ENCODE data around the gene PMFBP1. TPM values are rescaled to one million over a fixed set of nuclear protein-coding genes. Genes with fewer than 3 reads are reported as not detected.

The PMFBP1 gene
- total RNA-seq, 2 experiments from 2014 or later = 1.4 to 1.6 TPM

DNA sequence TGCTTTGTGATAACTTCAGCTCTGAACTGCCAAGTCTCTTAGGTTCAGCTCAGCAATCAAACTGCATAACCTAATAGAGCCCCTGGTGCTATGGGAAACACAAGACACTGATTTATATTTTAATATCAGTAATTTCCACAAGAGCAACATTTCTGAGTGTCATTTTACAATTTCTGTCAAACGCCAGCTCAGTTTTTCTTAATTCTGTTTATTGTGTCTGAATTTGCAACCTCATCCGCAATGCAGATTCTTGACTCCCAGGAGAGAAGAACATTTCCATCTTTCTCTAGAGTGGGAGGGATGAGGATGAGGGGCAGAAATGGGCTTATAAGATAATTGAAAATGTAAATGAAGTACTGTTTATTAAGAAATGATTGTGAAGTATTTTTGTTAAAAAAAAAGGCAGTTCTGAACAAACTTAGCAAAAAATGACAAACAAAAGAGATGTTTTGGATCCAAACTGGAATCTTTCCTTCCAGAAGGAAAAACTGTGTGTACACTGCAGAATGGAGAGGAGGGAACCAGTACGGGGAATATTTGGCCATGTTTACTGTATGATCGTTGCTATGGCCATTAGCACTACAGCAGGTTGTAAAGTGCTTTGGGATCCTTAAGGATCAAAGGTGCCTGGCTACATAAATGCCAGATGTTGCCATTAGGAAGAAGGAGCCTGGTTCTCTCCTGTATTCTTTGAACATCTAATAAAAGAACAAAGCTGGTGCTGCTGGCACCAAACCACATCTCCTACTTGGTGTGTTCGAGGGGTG, 7.4 kb upstream of the PMFBP1 start:
- Mint-ChIP-seq H3K4me1 (ENCODE audit: low read depth) (no peaks in the 10 kb centered on the region), H3K4me3 (no peak overlapping the region), H3K36me3 (ENCODE audit: low read depth) (no peaks in the 10 kb centered on the region), H3K9me3 (no peaks in the 10 kb centered on the region), H3K27me3 (no peaks in the 10 kb centered on the region), H3K27ac (no peak overlapping the region)
- no peaks in the 10 kb centered on the region for H3K9me3 ChIP-seq (ENCODE audit: control insufficient read depth in 1 of 2, insufficient read depth in 1 of 2, low read length in 2 of 2)
- ChIA-PET CTCF (no interaction called here), POLR2A (no interaction called here)
- ATAC-seq (ENCODE audit: poor library complexity) (no peak), DNase-seq (no peak)
- TF ChIP-seq, protein P1, sequence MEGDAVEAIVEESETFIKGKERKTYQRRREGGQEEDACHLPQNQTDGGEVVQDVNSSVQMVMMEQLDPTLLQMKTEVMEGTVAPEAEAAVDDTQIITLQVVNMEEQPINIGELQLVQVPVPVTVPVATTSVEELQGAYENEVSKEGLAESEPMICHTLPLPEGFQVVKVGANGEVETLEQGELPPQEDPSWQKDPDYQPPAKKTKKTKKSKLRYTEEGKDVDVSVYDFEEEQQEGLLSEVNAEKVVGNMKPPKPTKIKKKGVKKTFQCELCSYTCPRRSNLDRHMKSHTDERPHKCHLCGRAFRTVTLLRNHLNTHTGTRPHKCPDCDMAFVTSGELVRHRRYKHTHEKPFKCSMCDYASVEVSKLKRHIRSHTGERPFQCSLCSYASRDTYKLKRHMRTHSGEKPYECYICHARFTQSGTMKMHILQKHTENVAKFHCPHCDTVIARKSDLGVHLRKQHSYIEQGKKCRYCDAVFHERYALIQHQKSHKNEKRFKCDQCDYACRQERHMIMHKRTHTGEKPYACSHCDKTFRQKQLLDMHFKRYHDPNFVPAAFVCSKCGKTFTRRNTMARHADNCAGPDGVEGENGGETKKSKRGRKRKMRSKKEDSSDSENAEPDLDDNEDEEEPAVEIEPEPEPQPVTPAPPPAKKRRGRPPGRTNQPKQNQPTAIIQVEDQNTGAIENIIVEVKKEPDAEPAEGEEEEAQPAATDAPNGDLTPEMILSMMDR (IDR thresholded peaks at IDR 0.05) = no peak
- no peak overlapping the region for H3K4me3 ChIP-seq (ENCODE audit: low read length)
- no peaks in the 10 kb centered on the region for H3K27me3 ChIP-seq (ENCODE audit: control insufficient read depth in 1 of 2, insufficient read depth in 2 of 2, low read length in 2 of 2)
- intact Hi-C loops (cut with DNase I, micrococcal nuclease) = no loop called here
- H3K4me1 ChIP-seq (ENCODE audit: insufficient read depth, low read length) = no peaks in the 10 kb centered on the region
- H3K36me3 ChIP-seq (ENCODE audit: insufficient read depth, low read length) = no peaks in the 10 kb centered on the region
- H3K27ac ChIP-seq (ENCODE audit: low read depth in 1 of 2, low read length in 2 of 2) = no peak overlapping the region

DNA sequence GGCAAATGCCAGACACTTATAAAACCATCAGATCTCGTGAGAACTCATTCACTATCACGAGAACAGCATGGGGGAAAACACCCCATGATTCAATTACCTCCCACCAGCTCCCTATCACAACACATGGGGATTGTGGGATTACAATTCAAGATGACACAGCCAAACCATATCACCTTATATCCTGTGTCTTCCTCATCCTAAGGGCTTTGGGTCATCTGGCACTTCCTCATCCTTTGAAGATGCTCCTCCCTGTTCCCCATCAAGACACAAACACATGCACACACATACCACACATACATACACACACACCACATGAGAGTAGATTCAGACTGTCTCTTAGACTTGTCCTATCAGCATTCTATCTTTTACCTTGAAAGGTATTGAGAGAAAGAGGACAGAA, 2.8 kb upstream of the PMFBP1 start:
- Mint-ChIP-seq H3K9me3 (no peaks in the 10 kb centered on the region), H3K27me3 (no peaks in the 10 kb centered on the region), H3K27ac (no peak overlapping the region), H3K4me1 (ENCODE audit: low read depth) (no peaks in the 10 kb centered on the region), H3K36me3 (ENCODE audit: low read depth) (no peaks in the 10 kb centered on the region), H3K4me3 (no peak overlapping the region)
- peak in 1 of 14 experiments; percentile 5 for DNase-seq
- TF ChIP-seq, protein P1 (IDR thresholded peaks at IDR 0.05) = no peak
- H3K36me3 ChIP-seq (ENCODE audit: insufficient read depth, low read length) = no peaks in the 10 kb centered on the region
- intact Hi-C loops (cut with DNase I, micrococcal nuclease) = no loop called here
- H3K9me3 ChIP-seq (ENCODE audit: control insufficient read depth in 1 of 2, insufficient read depth in 1 of 2, low read length in 2 of 2) = no peaks in the 10 kb centered on the region
- H3K27ac ChIP-seq (ENCODE audit: low read depth in 1 of 2, low read length in 2 of 2) = no peak overlapping the region
- H3K27me3 ChIP-seq (ENCODE audit: control insufficient read depth in 1 of 2, insufficient read depth in 2 of 2, low read length in 2 of 2) = no peaks in the 10 kb centered on the region
- ChIA-PET CTCF (no interaction called here), POLR2A (no interaction called here)
- H3K4me1 ChIP-seq (ENCODE audit: insufficient read depth, low read length) = no peaks in the 10 kb centered on the region
- no peak overlapping the region for H3K4me3 ChIP-seq (ENCODE audit: low read length)
- ATAC-seq (ENCODE audit: poor library complexity) = no peak

DNA sequence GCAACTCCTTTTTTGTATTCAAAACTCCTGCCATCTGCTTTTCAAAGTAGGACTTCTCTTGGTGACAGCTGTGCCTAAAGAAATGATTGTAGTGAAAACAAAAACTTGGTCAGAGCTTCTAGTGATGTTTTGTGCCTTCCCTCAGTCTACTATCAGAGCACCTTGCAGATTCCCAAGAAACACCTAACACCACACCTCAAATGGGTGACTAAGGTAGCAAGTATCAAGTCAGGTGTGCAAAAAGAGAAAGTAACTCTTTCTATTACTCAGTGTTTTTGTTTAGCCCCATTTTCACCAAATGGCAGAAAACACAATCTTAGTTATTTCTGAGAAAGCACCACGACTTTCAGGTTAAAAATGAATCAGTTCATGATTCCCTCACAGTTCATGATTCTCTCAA, 2.0 kb upstream of the PMFBP1 start:
- intact Hi-C loops (cut with DNase I, micrococcal nuclease) = no loop called here
- DNase-seq = no peak
- no peak overlapping the region for H3K27ac Mint-ChIP-seq
- H3K4me1 ChIP-seq (ENCODE audit: insufficient read depth, low read length) = no peaks in the 10 kb centered on the region
- no peaks in the 10 kb centered on the region for H3K9me3 Mint-ChIP-seq
- H3K27me3 Mint-ChIP-seq = no peaks in the 10 kb centered on the region
- TF ChIP-seq, protein P1 (IDR thresholded peaks at IDR 0.05) = no peak
- H3K4me3 ChIP-seq (ENCODE audit: low read length) = no peak overlapping the region
- POLR2A ChIA-PET = no interaction called here
- ATAC-seq (ENCODE audit: poor library complexity) = no peak
- no peaks in the 10 kb centered on the region for H3K4me1 Mint-ChIP-seq (ENCODE audit: low read depth)
- H3K4me3 Mint-ChIP-seq = no peak overlapping the region
- H3K27ac ChIP-seq (ENCODE audit: low read depth in 1 of 2, low read length in 2 of 2) = no peak overlapping the region
- H3K36me3 ChIP-seq (ENCODE audit: insufficient read depth, low read length) = no peaks in the 10 kb centered on the region
- H3K36me3 Mint-ChIP-seq (ENCODE audit: low read depth) = no peaks in the 10 kb centered on the region
- H3K9me3 ChIP-seq (ENCODE audit: control insufficient read depth in 1 of 2, insufficient read depth in 1 of 2, low read length in 2 of 2) = no peaks in the 10 kb centered on the region
- CTCF ChIA-PET = no interaction called here
- H3K27me3 ChIP-seq (ENCODE audit: control insufficient read depth in 1 of 2, insufficient read depth in 2 of 2, low read length in 2 of 2) = no peaks in the 10 kb centered on the region

Measured in CD4-positive, alpha-beta T cell (primary cell).